NOMO-1 (cell line): ENCODE data around the gene ATP6V1G3.
A peak's percentile ranks its signal among the peaks of the same experiment; 100 is the strongest.
"Not testable (repeated sequence)": the region's sequence is repeated elsewhere in the genome, so short reads cannot be mapped to it uniquely, and the experiment has no call there.

Experiments used
- DNase-seq, 2 experiments: peaks; one replicate each; lab custom pipeline; 2025; ENCODE audit not compliant: unreplicated experiment in 2 of 2; lab: John Stamatoyannopoulos, UW

ATP6V1G3 gene

GRCh38 chr1:198498103-198498385, 42.4 kb downstream of the ATP6V1G3 start:
- DNase-seq = no peak

- peak; percentile 15 to 51 for DNase-seq
These were observed 43.0 kb downstream of the ATP6V1G3 start for GRCh38 chr1:198497326-198498102.

GRCh38 chr1:198496216-198497143, 44.0 kb downstream of the ATP6V1G3 start:
- no peak for DNase-seq

GRCh38 chr1:198495631-198496030, 44.8 kb downstream of the ATP6V1G3 start:
- no peak for DNase-seq

- no peak for DNase-seq
These were observed 45.8 kb downstream of the ATP6V1G3 start for GRCh38 chr1:198494658-198495103.

GRCh38 chr1:198494139-198494538, 46.3 kb downstream of the ATP6V1G3 start:
- DNase-seq = no peak

- DNase-seq = no peak
These were observed 47.2 kb downstream of the ATP6V1G3 start for GRCh38 chr1:198493329-198493728.

GRCh38 chr1:198492872-198493271, 47.6 kb downstream of the ATP6V1G3 start:
- no peak for DNase-seq

GRCh38 chr1:198491596-198491995, 48.9 kb downstream of the ATP6V1G3 start:
- DNase-seq = no peak

GRCh38 chr1:198491028-198491427, 49.5 kb downstream of the ATP6V1G3 start:
- DNase-seq = no peak

- no peak for DNase-seq
These were observed 50.3 kb downstream of the ATP6V1G3 start for GRCh38 chr1:198490224-198490623.

- no peak for DNase-seq
These were observed 53.6 kb downstream of the ATP6V1G3 start for GRCh38 chr1:198486903-198487302.

- DNase-seq = no peak
These were observed 56.8 kb downstream of the ATP6V1G3 start for GRCh38 chr1:198483645-198484044.

GRCh38 chr1:198483006-198483405, 57.5 kb downstream of the ATP6V1G3 start:
- DNase-seq = no peak

GRCh38 chr1:198481661-198482060, 58.8 kb downstream of the ATP6V1G3 start:
- DNase-seq = peak; percentile 23 to 29

- DNase-seq = no peak
These were observed 59.6 kb downstream of the ATP6V1G3 start for GRCh38 chr1:198480876-198481275.

GRCh38 chr1:198477354-198477753, 63.1 kb downstream of the ATP6V1G3 start:
- not testable (repeated sequence) for DNase-seq
